SK-N-SH treated with all-trans-retinoic acid at 6 μM for 48 hours (cell line): ENCODE results near the gene SRSF8.

Experiments
- ARNTL ChIP-seq: fragments of 450-650 bp; formaldehyde crosslinking; IDR thresholded peaks from 2 replicates; pipeline ENCODE4 v1.5.0; 2020; ENCODE audit warnings: low read depth, mild to moderate bottlenecking, moderate library complexity, borderline replicate concordance
- BACH2 ChIP-seq: fragments of 250-450 bp; sonication (Bioruptor Pico); IDR thresholded peaks from 2 replicates; pipeline ENCODE4 v1.9.0; 2021; ENCODE audit warnings: mild to moderate bottlenecking, borderline replicate concordance
- CSRNP3 ChIP-seq: fragments of 250-450 bp; sonication (Bioruptor Pico); IDR thresholded peaks from 2 replicates; pipeline ENCODE4 v1.5.1; 2021; ENCODE audit warnings: mild to moderate bottlenecking, moderate library complexity
- ESRRG ChIP-seq: fragments of 250-450 bp; sonication (Bioruptor Pico); IDR thresholded peaks from 2 replicates; pipeline ENCODE4 v1.6.1; 2021; ENCODE audit warnings: mild to moderate bottlenecking
- ISL1 ChIP-seq: fragments of 250-450 bp; sonication (Bioruptor Pico); IDR thresholded peaks from 2 replicates; pipeline ENCODE4 v2.1.2; 2022; ENCODE audit warnings: mild to moderate bottlenecking, moderate library complexity
- OSR1 ChIP-seq: fragments of 250-450 bp; sonication (Bioruptor Pico); IDR thresholded peaks from 2 replicates; pipeline ENCODE4 v1.8.0; 2022; ENCODE audit warnings: moderate library complexity, mild to moderate bottlenecking, inconsistent platforms
- PATZ1 ChIP-seq: fragments of 250-450 bp; sonication (Bioruptor Pico); IDR thresholded peaks from 2 replicates; pipeline ENCODE4 v1.8.0; 2020; ENCODE audit warnings: mild to moderate bottlenecking, moderate library complexity, borderline replicate concordance
- SNAI2 ChIP-seq: fragments of 250-450 bp; sonication (Bioruptor Pico); IDR thresholded peaks from 2 replicates; pipeline ENCODE4 v1.5.0; 2020; ENCODE audit warnings: mild to moderate bottlenecking, moderate library complexity
- TOX ChIP-seq: fragments of 250-450 bp; sonication (Bioruptor Pico); IDR thresholded peaks from 2 replicates; pipeline ENCODE4 v1.8.0; 2021; ENCODE audit warnings: mild to moderate bottlenecking, moderate library complexity, borderline replicate concordance
- ZC3H10 ChIP-seq: fragments of 250-450 bp; sonication (Bioruptor Pico); IDR thresholded peaks from 2 replicates; pipeline ENCODE4 v1.5.1; 2021; ENCODE audit warnings: mild to moderate bottlenecking, moderate library complexity
- ZFP3 ChIP-seq: fragments of 250-450 bp; sonication (Bioruptor Pico); IDR thresholded peaks from 2 replicates; pipeline ENCODE4 v1.5.0; 2020; ENCODE audit warnings: mild to moderate bottlenecking, moderate library complexity
- ZFP30 ChIP-seq: fragments of 450-650 bp; formaldehyde crosslinking; IDR thresholded peaks from 2 replicates; pipeline ENCODE4 v1.5.0; 2022; ENCODE audit warnings: mild to moderate bottlenecking, moderate library complexity
- ZNF565 ChIP-seq: fragments of 450-650 bp; formaldehyde crosslinking; conservative IDR thresholded peaks from 2 replicates; pipeline ENCODE4 v1.5.0; 2020; ENCODE audit warnings: low read depth, mild to moderate bottlenecking, moderate library complexity
- TF ChIP-seq, protein P1 (sequence below): fragments of 250-450 bp; sonication (Bioruptor Pico); IDR thresholded peaks from 2 replicates; pipeline ENCODE4 v1.8.0; 2021; ENCODE audit warnings: low read depth, mild to moderate bottlenecking, moderate library complexity, borderline replicate concordance

- TF ChIP-seq SNAI2 (CRISPR knock-in tag) (no peak), ZFP3 (CRISPR knock-in tag) (no peak), ARNTL (no peak), PATZ1 (no peak), ZNF565 (CRISPR knock-in tag) (no peak), ISL1 (CRISPR knock-in tag) (no peak), ZFP30 (no peak), BACH2 (no peak), ESRRG (no peak), OSR1 (no peak), ZC3H10 (no peak), CSRNP3 (CRISPR knock-in tag) (no peak), TOX (CRISPR knock-in tag) (no peak)
- TF ChIP-seq, protein P1, sequence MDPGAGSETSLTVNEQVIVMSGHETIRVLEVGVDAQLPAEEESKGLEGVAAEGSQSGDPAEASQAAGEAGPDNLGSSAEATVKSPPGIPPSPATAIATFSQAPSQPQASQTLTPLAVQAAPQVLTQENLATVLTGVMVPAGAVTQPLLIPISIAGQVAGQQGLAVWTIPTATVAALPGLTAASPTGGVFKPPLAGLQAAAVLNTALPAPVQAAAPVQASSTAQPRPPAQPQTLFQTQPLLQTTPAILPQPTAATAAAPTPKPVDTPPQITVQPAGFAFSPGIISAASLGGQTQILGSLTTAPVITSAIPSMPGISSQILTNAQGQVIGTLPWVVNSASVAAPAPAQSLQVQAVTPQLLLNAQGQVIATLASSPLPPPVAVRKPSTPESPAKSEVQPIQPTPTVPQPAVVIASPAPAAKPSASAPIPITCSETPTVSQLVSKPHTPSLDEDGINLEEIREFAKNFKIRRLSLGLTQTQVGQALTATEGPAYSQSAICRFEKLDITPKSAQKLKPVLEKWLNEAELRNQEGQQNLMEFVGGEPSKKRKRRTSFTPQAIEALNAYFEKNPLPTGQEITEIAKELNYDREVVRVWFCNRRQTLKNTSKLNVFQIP (CRISPR knock-in tag): no peak
Observed at GRCh38 chr11:95081010-95081409, 14.3 kb downstream of the SRSF8 start.
